CD4-positive, alpha-beta T cell (primary cell): ENCODE data around the gene TMPRSS3. TPM values are rescaled to one million over a fixed set of nuclear protein-coding genes. Genes with fewer than 3 reads are reported as not detected.

ENCODE experiments used
- ATAC-seq: fragments of 200-7000 bp; cut with Tn5 transposase; one replicate; pipeline ENCODE4 v1.10.0; 2022; ENCODE audit warnings: mild to moderate bottlenecking; ENCODE audit not compliant: poor library complexity
- CTCF ChIA-PET: fragments of 350-600 bp; sonication (Branson Sonifier 250); formaldehyde crosslinking; loops from one replicate; lab custom pipeline; 2021; ENCODE audit warnings: antibody characterized with exemption, inconsistent platforms; lab: Charles Lee
- POLR2A ChIA-PET: fragments of 350-600 bp; sonication (Branson Sonifier 250); formaldehyde crosslinking; loops from one replicate; lab custom pipeline; 2021; ENCODE audit warnings: antibody characterized with exemption, inconsistent platforms; lab: Charles Lee
- DNase-seq, 14 experiments: peaks; one replicate each; pipeline ENCODE4 v3.0.0-alpha.2; 2013 to 2020; ENCODE audit warnings: mixed read lengths in 2 of 14
- H3K27ac ChIP-seq, 2 donors: one replicate each; pipeline versions ENCODE4 v1.5.1 to v1.7.0; 2013; ENCODE audit warnings: low read length in 2 of 2, low read depth in 1 of 2, mild to moderate bottlenecking in 1 of 2
- H3K27me3 ChIP-seq, 2 experiments: 1 replicate in 1 of 2; 2 replicates in 1 of 2; pipeline versions ENCODE4 v1.6.1 to v1.7.0; 2013; ENCODE audit warnings: low read length in 2 of 2, control low read depth in 1 of 2, mild to moderate bottlenecking in 1 of 2, moderate library complexity in 1 of 2; ENCODE audit not compliant: insufficient read depth in 2 of 2, control insufficient read depth in 1 of 2
- H3K36me3 ChIP-seq: one replicate; pipeline ENCODE4 v1.6.1; 2013; ENCODE audit warnings: low read length, control low read depth; ENCODE audit not compliant: insufficient read depth
- H3K4me1 ChIP-seq: one replicate; pipeline ENCODE4 v1.6.1; 2013; ENCODE audit warnings: low read length, control low read depth; ENCODE audit not compliant: insufficient read depth
- H3K4me3 ChIP-seq: one replicate; pipeline ENCODE4 v1.5.1; 2013; ENCODE audit warnings: mild to moderate bottlenecking, low read length, moderate library complexity
- H3K9me3 ChIP-seq, 2 experiments: 1 replicate in 1 of 2; 2 replicates in 1 of 2; pipeline versions ENCODE4 v1.6.1 to v1.7.0; 2013; ENCODE audit warnings: low read length in 2 of 2, mild to moderate bottlenecking in 2 of 2, control low read depth in 1 of 2, moderate library complexity in 1 of 2; ENCODE audit not compliant: control insufficient read depth in 1 of 2, insufficient read depth in 1 of 2
- H3K27ac Mint-ChIP-seq: one replicate; pipeline ENCODE4 v1.8.0; 2020; ENCODE audit warnings: mixed read lengths
- H3K27me3 Mint-ChIP-seq: one replicate; pipeline ENCODE4 v1.8.0; 2021; ENCODE audit warnings: mixed read lengths
- H3K36me3 Mint-ChIP-seq: one replicate; pipeline ENCODE4 v1.8.0; 2021; ENCODE audit warnings: low read depth, mixed read lengths
- H3K4me1 Mint-ChIP-seq: one replicate; pipeline ENCODE4 v1.8.0; 2021; ENCODE audit warnings: low read depth, mixed read lengths
- H3K4me3 Mint-ChIP-seq: one replicate; pipeline ENCODE4 v1.8.0; 2020; ENCODE audit warnings: mild to moderate bottlenecking, mixed read lengths
- H3K9me3 Mint-ChIP-seq: one replicate; pipeline ENCODE4 v1.8.0; 2020; ENCODE audit warnings: mixed read lengths
- CTCF ChIP-seq: fragments of 200-600 bp; IDR thresholded peaks from one replicate; pipeline ENCODE4 v1.8.0; 2022; ENCODE audit warnings: antibody characterized with exemption, mild to moderate bottlenecking
- intact Hi-C, 2 experiments: fragments of 100-400 bp; cut with DNase I in 1 of 2; cut with micrococcal nuclease in 1 of 2; formaldehyde crosslinking; loops; one replicate each; pipeline versions ENCODE4 v1.15.1 to v1.9.0; 2023 to 2025; cut with DNase I, micrococcal nuclease
- total RNA-seq, 174 experiments: library from RNA in 2 of 174; stranded (reverse) in 2 of 174; gene quantifications; one replicate each; pipeline ENCODE4 v1.2.3 and lab custom pipeline; 2021 to 2026

The TMPRSS3 gene
- total RNA-seq, 2 experiments from 2014 or later = 1.5 TPM

GRCh38 chr21:42384156-42384945 is 11.5 kb downstream of the TMPRSS3 start:
- H3K4me3 ChIP-seq = no peak overlapping the region
- peaks cover 25% of the 10 kb centered on the region for H3K4me1 ChIP-seq
- no peak for ATAC-seq
- Mint-ChIP-seq H3K4me1 (peaks cover 38% of the 10 kb centered on the region), H3K9me3 (peaks cover 9% of the 10 kb centered on the region), H3K27ac (no peak overlapping the region), H3K27me3 (no peaks in the 10 kb centered on the region), H3K4me3 (no peak overlapping the region), H3K36me3 (no peaks in the 10 kb centered on the region)
- intact Hi-C loops = no loop called here
- CTCF ChIA-PET = no interaction called here
- no peaks in the 10 kb centered on the region for H3K36me3 ChIP-seq
- DNase-seq = no peak
- no peaks in the 10 kb centered on the region for H3K27me3 ChIP-seq
- POLR2A ChIA-PET = interaction anchor here (0.5 kb wide), 1 partner anchor 81 kb away, joined by 3 read pairs; no protein-coding TSS in a partner anchor
- H3K27ac ChIP-seq = no peak overlapping the region
- H3K9me3 ChIP-seq = peaks cover 11 to 31% of the 10 kb centered on the region in 2 experiments
- no peak for TF ChIP-seq CTCF

- ChIA-PET POLR2A (interaction anchor here (0.5 to 3.2 kb wide), 3 partner anchors 10 to 42 kb away, joined by 3 to 13 read pairs (median 3); partner anchors contain the start of gene UBASH3A), CTCF (no interaction called here)
- Mint-ChIP-seq H3K27ac (no peak overlapping the region), H3K4me1 (peaks cover 31% of the 10 kb centered on the region), H3K27me3 (no peaks in the 10 kb centered on the region), H3K36me3 (no peaks in the 10 kb centered on the region), H3K9me3 (peaks cover 9% of the 10 kb centered on the region), H3K4me3 (no peak overlapping the region)
- Histone ChIP-seq H3K27me3 (no peaks in the 10 kb centered on the region), H3K27ac (no peak overlapping the region), H3K4me3 (no peak overlapping the region), H3K4me1 (peaks cover 15% of the 10 kb centered on the region), H3K36me3 (no peaks in the 10 kb centered on the region), H3K9me3 (peaks cover 11 to 31% of the 10 kb centered on the region in 2 experiments)
- TF ChIP-seq CTCF = no peak
- DNase-seq (no peak), ATAC-seq (no peak)
- intact Hi-C loops = no loop called here
Observed at GRCh38 chr21:42383331-42383730, 12.5 kb downstream of the TMPRSS3 start.

GRCh38 chr21:42382915-42383314 is 12.9 kb downstream of the TMPRSS3 start:
- peaks cover 11 to 31% of the 10 kb centered on the region in 2 experiments for H3K9me3 ChIP-seq
- no peak overlapping the region for H3K4me3 ChIP-seq
- TF ChIP-seq CTCF = no peak
- Mint-ChIP-seq H3K27me3 (no peaks in the 10 kb centered on the region), H3K4me3 (no peak overlapping the region), H3K4me1 (peaks cover 31% of the 10 kb centered on the region), H3K36me3 (no peaks in the 10 kb centered on the region), H3K27ac (no peak overlapping the region), H3K9me3 (peaks cover 9% of the 10 kb centered on the region)
- ATAC-seq (no peak), DNase-seq (no peak)
- CTCF ChIA-PET = no interaction called here
- H3K36me3 ChIP-seq = no peaks in the 10 kb centered on the region
- intact Hi-C loops = no loop called here
- peaks cover 15% of the 10 kb centered on the region for H3K4me1 ChIP-seq
- H3K27ac ChIP-seq = no peak overlapping the region
- no peaks in the 10 kb centered on the region for H3K27me3 ChIP-seq
- POLR2A ChIA-PET = interaction anchor here (0.7 to 3.2 kb wide), 3 partner anchors 10 to 42 kb away, joined by 3 to 13 read pairs (median 3); partner anchors contain the start of gene UBASH3A
